ENCODE data around the gene MORN1.

Gene MORN1

DNA sequence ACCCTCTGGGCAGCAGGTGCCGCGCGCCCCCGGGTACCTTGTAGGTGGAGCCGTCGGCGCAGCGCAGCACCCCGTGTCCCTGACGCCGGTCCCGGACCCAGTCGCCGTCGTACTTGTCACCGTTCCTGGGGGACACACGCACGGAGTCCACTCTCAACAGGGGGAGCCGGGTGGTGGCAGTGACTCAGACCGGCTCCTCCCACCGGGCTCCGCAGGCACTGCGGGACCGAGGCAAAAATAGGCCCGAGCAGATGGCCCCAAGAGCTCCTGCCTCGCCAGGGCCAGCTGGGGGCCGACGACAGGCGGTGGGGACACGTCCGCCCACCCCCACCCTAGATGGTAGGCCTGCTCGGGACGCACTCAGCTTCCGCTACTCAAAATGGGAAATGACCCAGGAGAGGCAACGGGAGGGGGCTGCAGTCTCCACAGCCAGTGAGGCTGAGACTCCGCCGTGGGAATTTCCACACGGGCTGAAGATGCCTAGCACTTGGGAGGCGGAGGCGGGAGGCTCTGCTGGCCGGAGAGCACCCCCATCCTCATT lies 6.3 kb downstream of the MORN1 start:
- DNase-seq = no peak

DNA sequence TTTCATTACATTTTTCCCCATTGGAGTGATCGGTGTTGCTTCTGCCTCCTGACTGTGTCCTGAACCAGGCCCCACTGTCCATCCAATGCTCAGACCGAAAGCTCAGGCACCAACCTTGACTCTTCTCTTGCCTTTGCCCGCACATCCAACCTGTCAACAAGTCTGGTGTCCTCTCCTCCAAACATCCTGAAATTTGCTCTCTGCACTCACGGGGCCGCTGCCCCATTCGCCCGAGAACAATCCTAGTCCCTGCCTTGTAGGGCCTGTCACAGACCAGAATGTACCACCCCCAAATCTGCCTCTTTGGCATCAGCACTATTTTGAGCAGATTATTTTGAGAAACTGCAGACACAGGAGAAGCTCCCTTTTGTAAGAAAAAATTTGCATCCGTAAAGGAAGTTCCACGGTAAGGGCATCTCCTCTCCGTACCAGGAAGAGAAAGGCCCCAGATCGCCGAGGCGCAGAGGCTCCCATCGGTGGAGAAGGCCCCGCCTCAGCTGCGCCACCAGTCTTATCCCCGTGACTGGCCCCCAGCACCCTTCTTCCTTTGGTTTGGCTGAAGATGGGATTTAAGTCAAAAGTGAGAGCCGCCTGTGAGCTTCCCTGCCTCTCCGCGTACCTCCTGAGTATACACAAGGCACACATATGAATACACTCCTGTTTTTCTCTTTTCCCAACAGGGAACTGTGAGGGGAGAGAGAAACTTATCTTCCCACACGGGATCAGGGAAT lies 7.1 kb downstream of the MORN1 start:
- DNase-seq = no peak

DNA sequence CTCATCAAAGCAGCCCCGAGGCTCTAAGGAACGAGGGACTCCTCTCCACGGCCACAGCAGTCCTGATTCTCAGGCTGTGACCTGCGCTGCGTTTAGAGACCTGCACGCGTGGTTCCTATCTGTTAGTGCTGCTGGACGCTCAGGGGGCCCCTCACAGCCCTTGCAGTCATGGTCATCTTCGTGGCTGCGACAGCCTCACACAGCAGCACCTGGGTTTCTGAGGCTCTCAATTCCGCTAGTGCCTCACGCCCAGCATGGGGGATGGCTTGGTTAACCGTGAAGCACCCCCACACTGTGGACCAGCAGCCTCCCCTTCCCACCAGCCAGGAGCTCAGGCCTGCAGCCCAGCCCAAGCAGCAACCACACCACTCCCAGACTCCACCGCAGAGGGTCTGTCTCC lies 7.8 kb downstream of the MORN1 start:
- no peak for DNase-seq

DNA sequence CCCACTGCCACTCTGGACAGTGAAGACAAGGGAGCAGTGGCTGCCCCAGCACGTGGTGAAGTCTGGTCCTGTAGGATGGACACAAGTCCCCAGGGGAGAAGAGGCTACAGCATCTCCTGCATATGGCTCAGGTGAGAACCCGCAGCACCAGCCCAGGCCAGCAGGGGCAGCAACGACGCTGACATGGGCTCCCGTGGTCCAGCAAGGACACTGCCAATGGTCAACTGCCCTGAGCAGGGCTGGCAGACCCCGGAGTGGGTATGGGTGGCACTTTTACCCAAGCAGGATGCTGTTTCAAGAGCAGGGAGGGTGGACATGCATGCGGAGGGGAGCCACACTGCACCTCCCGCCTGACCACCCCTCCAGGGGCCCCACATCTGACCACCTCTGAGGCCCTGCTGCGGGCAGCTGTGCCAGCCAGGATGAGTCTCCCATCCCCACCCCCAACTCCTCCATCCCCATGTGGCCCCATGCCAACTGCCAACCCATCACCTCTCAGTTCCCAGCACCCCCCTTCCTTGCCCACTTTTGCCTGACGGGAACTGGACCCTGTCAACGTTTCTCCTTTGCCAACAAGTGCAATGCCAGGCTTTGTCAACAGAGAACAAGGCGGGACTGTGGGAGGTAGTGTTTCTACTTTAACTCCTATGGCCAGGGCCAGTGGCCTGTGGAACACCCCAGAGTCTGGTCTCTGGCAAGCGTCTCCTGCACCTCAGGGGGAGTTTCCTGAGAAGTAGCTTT lies 8.6 kb downstream of the MORN1 start:
- no peak for DNase-seq

DNA sequence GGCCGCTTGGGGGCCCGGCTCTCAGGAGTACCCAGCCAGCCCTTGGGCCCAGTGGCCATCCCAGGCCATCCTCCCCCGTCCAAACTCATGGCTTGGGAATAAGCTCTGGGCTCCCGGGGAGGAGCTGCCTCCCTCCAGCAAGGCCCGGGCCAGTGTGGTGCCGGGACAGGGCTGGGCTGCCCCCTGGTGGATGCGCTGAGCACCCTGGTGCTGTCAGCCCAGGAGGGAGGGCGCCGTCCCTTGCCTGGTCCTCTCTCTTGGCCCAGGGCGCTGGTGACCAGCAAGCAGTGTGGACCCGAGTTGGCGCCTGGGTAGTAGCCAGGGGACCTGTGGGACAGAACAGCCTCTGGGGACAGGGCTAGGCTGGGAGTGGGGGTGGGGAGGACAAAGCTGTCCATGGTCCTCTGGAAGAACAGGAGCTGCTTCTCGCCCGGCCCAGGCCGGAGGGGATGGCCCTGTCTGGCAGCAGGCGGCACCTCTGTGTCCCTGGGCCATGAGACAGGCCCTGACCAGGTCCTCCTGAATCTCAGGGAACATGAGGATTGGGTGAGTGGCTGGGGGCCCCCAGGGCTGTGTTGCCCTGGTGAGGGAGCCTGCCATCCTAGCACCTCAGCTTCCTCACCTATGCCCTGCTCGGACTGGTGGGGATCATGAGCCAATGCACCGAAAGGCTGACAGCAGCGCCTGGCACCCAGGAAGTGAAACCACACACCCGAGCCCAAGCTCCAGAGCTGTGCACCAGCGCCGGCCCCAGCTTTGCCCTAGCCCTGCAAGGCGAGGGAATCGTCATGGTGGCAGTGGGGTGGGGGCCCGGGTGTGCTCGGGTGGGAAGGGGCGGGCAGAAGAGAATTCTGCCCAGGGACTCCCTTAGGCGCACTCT lies 9.4 kb downstream of the MORN1 start:
- DNase-seq = peak; percentile 72

DNA sequence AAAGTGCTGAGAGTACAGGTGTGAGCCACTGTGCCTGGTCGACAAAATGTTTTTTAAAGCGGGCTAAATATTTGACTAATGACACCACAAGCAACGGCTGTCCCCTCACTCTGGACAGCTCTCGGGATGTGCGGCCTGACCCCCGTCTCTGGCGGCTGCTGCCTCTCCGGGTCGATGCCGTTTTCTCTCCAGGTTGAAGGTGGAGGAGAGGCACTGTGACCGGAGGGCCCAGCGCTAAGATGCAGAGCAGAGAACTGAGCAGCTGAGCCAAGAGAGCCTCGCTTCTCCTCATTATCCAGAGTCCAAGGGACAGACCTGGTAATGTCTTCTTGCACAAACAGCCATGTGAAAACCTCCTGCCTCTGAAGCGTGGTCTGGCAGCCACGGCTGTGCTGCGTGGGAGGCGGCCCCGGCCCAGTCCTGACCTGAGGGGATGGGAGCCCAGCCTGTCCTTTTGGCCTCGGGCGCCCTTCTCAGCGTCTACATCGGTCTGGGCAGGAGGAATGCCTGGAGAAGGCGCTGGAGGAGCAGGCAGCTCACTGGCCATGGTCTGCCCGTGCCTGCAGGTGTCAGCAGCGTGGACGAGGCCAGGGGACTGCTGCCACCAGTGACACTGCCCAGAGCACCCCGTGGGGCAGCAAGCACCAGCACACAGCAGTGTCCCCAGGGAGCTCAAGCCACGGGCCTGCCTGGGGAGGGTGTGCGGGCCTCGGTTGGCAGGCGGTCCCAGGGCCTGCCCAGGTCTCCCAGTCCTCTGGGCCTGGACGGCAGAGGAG lies 10.3 kb downstream of the MORN1 start:
- DNase-seq = no peak

DNA sequence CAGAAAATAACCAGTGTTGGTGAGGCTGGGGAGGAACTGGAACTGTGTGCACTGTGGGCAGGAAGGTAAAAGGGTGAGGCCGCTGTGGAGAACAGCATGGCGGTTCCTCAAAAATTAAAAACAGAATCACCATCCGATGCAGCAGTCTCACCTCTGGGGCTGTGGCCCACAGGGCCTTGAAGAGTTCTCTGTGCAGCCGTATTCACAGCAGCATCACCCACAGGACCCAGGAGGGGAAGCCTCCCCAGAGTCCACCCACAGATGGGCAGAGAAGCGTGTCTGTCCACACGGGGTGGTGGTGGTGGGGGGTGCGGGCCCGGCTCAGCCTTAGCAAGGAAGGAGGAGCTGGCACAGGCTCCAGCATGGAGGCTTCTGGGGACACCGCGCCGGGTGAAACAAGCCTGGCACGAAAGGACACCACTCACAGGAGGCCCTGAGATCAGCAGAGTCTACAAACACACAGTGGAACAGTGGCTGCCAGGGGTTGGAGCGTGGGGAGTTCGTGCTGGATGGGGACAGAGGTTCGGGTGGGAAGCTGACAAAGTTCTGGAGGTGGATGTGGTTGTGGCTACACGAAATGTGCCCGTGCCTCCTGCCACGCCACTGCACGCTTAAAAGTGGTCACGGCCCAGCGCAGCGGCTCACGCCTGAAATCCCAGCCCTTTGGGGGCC lies 11.5 kb downstream of the MORN1 start:
- no peak for DNase-seq

DNA sequence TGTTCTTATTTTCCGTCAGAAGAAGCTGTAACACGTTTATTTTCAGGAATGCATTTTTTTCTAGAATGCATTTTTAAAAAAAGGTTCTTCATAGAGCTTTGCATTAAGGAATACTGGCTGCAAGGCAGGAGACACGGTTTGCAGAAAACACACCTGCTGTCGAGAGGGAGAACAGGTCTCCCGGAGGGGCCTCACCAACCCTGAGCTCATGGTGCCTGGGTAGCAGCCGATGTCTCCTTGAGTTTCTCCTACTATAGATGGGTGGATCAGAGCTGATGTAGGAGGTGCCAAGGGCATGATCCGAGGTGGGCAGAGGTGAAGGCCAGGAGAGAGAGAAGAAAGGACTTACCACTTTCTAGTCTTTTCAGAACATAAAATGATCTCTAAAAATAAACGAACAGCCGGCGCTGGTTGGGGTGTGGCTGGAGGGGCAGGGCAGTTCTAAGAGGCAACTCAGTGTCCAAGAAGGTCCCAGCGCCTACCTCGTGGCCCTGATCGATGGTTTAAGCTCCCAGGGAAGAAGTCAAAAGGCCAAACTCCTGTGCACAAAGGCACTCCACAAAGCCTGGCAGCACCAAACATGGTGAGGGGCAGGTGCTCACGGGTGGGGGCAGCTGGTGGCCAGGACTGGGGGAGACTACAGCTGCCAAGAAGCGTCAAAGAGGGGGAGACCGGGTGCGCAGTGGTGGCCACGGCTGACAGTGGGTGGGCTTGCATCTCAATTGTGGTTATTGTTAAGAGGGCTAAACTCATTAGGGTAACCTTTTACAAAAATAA lies 12.2 kb downstream of the MORN1 start:
- DNase-seq = no peak

DNA sequence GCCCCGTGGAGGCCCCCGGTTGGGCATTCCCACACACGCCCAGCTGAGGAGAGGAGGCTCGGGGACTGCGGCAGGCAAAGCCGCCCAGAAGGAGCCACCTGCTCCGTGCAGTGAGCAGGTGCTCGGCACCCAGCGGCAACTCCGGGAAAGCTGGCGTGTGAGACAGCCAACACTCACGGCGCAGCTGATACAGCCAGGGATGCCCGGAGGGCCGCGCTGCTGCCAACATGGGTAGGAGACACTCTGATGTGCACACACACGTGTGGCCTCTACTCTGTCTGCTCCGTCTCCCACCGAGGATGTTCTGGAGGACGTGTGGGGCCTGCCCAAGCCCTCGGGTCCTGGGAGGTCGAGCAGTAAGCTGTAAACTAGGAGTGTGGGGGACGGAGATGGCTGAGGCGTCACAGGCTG lies 12.9 kb downstream of the MORN1 start:
- DNase-seq = no peak

DNA sequence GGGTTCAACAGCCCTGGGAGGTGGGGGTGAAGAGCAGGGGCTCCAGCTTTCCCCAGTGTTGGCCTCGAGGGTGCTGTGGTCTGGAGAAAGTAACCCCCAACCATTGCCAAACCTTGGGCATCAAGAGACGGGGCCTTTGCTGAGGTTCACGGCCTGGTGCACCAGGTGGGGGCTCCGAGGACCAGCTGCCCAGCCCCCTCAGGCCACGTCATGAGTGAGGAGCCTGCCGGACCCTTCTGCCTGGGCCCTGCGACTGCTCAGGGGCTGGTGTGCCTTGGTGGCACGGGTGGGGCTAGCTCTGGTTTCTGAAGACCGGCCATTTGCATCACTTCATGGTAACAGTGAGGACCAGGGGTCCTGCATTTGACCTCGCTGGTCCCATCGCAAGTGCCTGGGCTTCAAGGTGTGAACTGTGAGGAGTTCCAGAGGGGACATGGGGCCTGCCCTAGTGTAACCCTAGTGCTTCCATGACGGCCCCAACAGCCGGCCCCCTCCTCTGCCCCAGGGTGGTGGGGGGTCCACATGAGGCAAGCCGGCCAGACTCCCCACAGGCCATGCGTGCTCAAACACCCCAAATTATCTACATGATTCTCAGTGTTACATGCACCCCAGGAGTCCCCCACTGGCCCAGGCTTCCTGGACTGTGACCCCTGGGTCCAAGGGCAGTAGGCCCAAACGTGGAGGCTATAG lies 13.5 kb downstream of the MORN1 start:
- DNase-seq = no peak

DNA sequence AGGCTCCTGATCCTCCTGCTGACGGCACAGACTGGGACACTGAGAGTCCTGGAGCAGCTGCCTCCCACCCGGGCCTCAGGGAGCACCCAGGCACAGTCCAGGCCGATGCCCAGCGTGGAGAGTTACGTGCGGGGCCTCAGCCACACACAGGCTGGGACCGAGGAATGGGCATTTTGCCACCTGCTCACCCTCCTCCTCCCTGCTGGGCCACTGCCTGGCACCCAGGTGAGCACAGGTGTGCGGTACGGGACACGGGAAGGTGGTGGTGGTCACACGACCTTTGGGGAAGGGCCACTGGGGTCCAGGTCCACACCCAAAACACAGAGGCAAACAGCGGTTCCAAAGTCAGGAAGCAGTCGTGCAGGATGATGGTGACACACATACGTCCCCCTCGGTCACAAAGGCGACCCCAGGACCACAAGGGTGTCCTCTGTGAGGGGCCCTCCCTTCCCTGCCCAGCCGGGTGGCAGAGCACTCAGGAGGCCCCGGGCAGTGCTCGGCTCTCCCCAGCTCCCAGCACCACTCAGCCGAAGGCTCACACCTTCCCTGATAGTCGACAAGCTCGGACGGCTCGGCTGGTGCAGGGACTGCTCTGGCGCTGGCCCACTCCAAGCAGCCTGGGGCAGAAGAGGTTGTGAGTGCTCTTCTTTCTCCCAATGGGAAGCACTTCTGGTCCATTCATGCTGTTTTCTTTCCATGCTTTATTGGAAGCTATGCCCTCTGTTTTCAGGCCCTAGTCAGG lies 14.3 kb downstream of the MORN1 start:
- no peak for DNase-seq

DNA sequence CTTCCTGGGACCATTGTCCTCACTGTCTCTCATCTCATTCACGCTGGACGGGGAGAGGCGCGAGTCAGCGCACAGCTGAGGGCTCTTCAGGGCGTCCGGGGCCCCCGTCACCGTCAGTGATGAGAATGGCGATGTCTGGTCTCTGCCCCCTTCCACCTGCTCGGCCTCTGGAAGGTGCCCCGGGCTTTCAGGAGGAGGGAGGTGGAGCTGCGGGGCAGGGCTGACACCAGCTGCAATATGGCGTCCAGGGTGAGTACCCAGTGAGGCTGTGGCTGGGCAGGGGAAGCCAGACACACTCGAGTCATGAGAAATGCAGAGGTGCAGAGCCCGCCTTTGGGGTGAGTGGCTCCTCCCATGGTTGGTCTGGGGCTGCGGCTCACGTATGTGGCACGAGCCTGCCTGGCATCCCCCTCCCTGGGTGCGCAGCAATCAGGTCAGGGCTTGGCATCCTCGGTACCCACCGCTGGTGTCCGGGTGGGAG lies 15.1 kb downstream of the MORN1 start:
- no peak for DNase-seq

DNA sequence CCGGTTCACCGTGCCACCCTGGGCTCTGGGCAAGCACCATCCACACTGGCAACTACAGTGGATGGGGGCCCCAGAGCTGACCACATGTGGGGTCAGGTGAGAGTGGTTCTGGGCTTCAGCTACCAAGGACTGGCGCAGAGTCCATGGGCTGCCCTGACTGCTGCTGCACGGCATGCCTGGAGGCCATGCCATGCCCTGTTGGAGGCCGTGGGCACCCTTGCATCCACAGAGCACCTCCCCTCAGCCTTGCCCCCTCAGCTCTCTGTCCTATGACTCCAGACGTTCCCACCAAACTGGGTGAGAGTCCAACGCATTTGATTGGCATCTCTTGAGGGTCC lies 15.5 kb downstream of the MORN1 start:
- no peak for DNase-seq

DNA sequence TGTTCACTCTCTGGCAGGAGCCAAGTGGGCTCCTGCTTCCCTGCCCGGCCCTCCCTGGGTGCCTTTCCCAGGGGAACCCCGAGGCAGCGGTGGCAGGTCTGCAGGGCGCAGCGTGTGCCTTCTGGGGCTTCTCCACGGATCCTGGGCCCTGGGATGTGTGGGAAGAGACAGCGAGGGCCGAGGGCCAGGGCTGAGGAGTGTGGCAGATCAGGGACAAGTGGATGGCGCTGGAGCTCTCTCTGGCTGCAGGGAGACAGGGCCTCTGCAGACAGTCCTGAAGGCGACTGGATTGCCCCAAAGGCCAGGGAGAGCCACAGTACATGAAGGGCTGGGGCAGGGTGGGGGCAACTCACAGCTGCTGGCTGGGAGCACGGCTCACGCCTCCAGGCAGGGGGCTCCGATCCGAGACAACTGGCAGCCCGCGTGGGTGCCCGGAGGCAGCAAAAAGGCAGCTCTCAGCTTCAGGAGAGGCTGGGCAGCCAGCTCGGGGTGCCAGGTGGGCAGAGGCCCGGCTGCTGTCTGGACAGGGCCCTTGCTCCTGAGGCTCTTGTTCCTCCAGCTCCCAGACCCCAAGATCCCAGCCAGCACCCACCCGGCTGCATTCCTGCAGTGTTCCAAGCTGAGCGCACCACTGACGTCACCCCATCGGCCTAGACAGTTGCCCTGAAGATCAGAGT lies 16.0 kb downstream of the MORN1 start:
- DNase-seq = no peak

DNA sequence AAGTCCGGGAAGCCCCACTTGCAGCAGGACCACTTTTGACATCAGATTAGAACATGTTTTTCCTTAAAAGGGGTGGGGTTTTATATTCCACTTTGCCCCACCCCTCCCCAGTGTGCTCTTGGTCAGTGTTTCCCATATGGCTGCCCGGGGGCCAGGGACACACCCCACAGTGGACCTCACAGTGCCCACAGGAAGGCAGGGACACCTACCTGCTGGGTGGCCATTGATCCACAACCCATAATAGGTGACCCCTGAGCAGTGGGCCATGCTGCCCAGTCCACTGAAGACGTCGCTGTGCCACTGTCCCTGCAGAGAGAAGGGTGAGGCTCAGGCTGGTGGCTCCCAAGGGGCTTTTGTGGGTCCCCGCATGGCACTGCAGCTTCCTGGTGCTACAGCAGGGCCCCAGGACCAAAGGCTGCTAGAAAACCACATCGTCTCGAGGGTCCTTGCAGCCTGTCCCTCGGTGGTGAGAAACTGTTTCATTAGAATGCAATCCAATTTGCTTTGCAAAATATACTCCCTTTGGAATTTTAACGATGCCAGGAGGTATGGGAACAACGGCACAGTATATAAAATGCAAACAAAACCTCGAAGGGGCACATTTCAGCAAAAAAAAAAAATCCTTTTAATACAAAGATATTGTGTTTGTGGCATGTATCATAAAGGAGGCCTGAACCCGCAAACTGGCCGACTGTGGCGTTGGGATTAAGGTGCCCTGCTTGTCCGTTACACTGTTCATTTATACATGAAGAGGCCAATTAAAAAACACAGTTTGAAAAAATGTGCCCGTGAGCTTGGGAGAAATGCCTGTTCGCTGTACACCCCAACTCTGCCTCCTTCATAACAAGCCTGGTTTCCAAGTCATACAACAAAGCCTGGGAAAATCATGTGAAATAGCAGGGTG lies 16.9 kb downstream of the MORN1 start:
- no peak for DNase-seq

DNA sequence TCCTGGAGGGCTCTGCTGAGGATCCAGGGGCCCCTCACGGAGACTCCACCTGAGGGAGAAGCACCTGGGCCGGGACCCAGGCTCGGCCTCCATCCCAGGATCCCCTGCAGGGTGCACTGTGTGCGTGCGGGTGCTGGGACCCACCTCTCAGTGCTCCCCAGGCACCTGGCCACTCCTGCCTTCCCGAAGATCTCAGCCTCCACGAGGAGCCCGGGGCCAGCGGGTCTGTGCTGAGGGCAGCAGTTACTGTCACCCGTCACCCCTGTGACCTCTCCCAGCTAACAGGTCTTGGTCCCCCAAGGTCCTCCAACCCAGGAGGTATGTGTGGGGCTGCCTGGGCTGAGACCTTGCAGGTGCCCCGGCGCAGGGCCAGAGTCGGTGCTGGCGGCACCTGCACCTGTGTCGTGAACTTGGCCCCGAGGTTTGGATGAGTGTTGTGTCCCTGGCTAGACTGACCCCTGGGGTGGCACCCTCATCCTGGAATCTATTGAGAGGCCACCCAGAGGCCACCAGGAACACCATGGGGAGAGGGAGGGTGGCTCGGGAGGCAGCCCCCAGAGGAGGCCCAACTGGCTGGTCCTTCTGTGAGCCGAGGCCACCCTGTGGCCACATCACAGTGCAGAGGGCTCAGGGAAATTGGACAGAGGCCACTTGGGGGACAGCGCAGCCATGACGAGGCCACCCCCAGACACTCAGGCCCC lies 17.7 kb downstream of the MORN1 start:
- no peak for DNase-seq

All from T1000 (cell line).